ENCODE data around the gene ENC1. TPM values are rescaled to one million over a fixed set of nuclear protein-coding genes. Genes with fewer than 3 reads are reported as not detected.

Gene ENC1
- polyA plus RNA-seq, 1 of the 3 experiments (the other 2 are of a cell fraction) = 20.3 TPM

DNA sequence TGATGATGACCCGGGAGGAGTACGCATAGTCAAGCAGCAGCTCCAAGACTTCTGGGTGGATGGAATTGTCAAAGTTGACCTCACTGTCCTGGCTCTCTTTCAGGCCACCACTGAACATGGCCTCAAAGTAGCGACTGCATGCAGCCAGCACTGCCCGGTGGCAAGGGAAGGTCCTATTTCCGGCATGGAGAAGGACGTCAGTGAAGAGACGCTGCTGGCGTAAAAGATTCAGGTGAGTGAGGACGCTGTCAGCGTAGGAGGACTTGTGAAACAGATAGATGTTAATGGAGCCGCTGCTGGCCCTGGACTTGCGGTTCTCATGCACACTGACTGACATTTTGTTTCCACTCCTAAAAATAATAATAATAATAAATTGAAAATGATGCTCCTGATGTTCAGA lies 4.4 kb downstream of the ENC1 start (continued):
- TF ChIP-seq GABPA (IDR thresholded peaks at IDR 0.05; ENCODE audit: low read depth) (no peak), RCOR1 (IDR thresholded peaks at IDR 0.05; ENCODE audit: low read length) (no peak)

DNA sequence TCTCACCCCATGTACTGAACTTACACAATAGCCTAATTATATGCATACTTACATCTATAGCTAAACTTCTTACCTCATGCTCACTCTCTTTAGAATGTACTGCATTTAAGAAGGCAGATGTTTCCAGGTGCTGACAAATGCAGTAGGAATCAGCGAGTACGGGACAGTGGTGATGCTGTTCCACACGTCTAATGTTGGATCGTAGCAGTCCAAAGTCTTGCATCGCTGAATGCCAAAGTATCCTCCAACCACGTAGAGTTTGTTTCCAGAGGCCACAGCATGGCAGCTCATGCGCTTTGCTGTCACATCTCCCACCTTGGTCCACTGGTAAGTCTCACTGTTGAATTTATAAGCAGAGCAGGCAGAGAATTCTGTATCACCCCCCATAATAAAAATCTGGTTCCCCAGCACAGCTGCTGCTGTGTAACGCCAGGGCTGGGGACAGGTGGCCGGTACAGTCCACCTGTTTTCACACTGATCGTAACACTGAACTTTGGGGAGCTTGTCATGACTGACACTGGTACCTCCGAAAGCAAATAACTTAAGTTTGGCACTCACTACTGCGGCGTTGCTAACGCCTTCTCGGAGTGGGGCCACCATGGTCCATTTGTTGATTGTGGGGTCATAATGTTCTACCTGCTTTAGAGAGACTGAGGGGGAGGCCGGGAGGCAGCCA lies 5.8 kb downstream of the ENC1 start:
- TF ChIP-seq RCOR1 (IDR thresholded peaks at IDR 0.05; ENCODE audit: low read length) (no peak), RAD21 (IDR thresholded peaks at IDR 0.05; ENCODE audit: low read length) (no peak), YY1 (IDR thresholded peaks at IDR 0.05; ENCODE audit: low read depth) (no peak), FOSL2 (IDR thresholded peaks at IDR 0.05; ENCODE audit: borderline replicate concordance, low read depth) (no peak), RFX5 (IDR thresholded peaks at IDR 0.05; ENCODE audit: low read length) (no peak), RXRA (IDR thresholded peaks at IDR 0.05; ENCODE audit: borderline replicate concordance, low read depth) (no peak), GABPA (IDR thresholded peaks at IDR 0.05; ENCODE audit: low read depth) (no peak), POLR2AphosphoS5 (IDR thresholded peaks at IDR 0.05; ENCODE audit: low read depth, low read length) (no peak), CHD2 (IDR thresholded peaks at IDR 0.05; ENCODE audit: low read length, partially characterized antibody) (no peak), FOXJ3 (CRISPR knock-in tag; IDR thresholded peaks at IDR 0.05) (no peak)
- TF ChIP-seq, protein P1, sequence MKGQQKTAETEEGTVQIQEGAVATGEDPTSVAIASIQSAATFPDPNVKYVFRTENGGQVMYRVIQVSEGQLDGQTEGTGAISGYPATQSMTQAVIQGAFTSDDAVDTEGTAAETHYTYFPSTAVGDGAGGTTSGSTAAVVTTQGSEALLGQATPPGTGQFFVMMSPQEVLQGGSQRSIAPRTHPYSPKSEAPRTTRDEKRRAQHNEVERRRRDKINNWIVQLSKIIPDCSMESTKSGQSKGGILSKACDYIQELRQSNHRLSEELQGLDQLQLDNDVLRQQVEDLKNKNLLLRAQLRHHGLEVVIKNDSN (IDR thresholded peaks at IDR 0.05; ENCODE audit: borderline replicate concordance, low read depth) = no peak
- Histone ChIP-seq H3F3A (replicated peaks; ENCODE audit: insufficient read depth) (peaks cover 40% of the 10 kb centered on the region), H3K4me3 (ENCODE audit: low read depth in 2 of 2, low read length in 1 of 2) (no peak overlapping the region), H3K27me3 (ENCODE audit: insufficient read depth) (no peaks in the 10 kb centered on the region), H3K9me3 (no peaks in the 10 kb centered on the region), H3K9me2 (no peaks in the 10 kb centered on the region), H3K4me1 (ENCODE audit: control insufficient read depth in 1 of 2, insufficient read depth in 2 of 2, low read depth in 1 of 2, low read length in 1 of 2) (peaks cover 10 to 48% of the 10 kb centered on the region in 2 experiments), H3K27ac (ENCODE audit: low read depth in 2 of 2, low read length in 1 of 2) (no peak overlapping the region), H3K79me2 (ENCODE audit: insufficient read depth) (peaks cover 87% of the 10 kb centered on the region), H4K20me1 (ENCODE audit: insufficient read depth) (peaks cover 80% of the 10 kb centered on the region), H2AFZ (ENCODE audit: low read depth) (no peak overlapping the region), H3K4me2 (no peak overlapping the region), H3K9ac (no peak overlapping the region), H3K36me3 (replicated peaks in 1 of 2; ENCODE audit: control insufficient read depth in 1 of 2, insufficient read depth in 2 of 2, low read length in 1 of 2) (peaks cover 32 to 54% of the 10 kb centered on the region in 2 experiments)
- CTCF ChIA-PET = interaction anchor here (0.6 to 2.1 kb wide), 4 partner anchors 9 to 733 kb away, joined by 3 to 6 read pairs (median 5); no protein-coding TSS in a partner anchor
- POLR2A ChIA-PET = no interaction called here
- 96% methylated on average over 8 of the region's 16 CpGs for WGBS (ENCODE audit: low lambda C conversion rate)
- DNase-seq = no peak

DNA sequence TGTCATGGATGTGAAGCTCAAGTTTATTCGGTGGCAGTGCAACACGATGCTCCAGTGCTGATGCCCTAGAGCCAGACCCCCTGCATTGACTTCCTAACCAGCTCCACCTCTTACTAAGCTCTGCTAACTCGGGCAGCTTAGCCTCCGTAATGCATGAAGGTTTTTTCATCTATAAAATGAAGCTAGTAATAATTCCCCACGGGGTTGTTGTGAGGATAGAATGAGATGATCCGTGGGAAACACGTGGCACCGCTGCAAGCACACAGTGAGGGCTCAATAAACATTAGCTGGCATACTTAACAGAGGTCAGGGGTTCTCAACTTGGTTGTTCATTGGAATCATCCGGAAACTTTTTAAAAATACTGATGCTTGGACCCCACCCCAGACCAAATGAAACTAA lies 6.8 kb downstream of the ENC1 start:
- no peak for DNase-seq
- Histone ChIP-seq H3K4me1 (ENCODE audit: control insufficient read depth in 1 of 2, insufficient read depth in 2 of 2, low read depth in 1 of 2, low read length in 1 of 2) (peaks cover 7 to 53% of the 10 kb centered on the region in 2 experiments), H2AFZ (ENCODE audit: low read depth) (no peak overlapping the region), H3K27ac (ENCODE audit: low read depth in 2 of 2, low read length in 1 of 2) (peak overlapping the region in 1 of 2 experiments; percentile 87; a peak in 2 of 4 replicates), H3K9me3 (no peaks in the 10 kb centered on the region), H3K27me3 (ENCODE audit: insufficient read depth) (no peaks in the 10 kb centered on the region), H3K4me3 (ENCODE audit: low read depth in 2 of 2, low read length in 1 of 2) (no peak overlapping the region), H3K79me2 (ENCODE audit: insufficient read depth) (peaks cover 87% of the 10 kb centered on the region), H3K4me2 (peak overlapping the region; percentile 57; the same call in 1 of the 2 replicates), H3K9me2 (no peaks in the 10 kb centered on the region), H3K36me3 (replicated peaks in 1 of 2; ENCODE audit: control insufficient read depth in 1 of 2, insufficient read depth in 2 of 2, low read length in 1 of 2) (peaks cover 37 to 61% of the 10 kb centered on the region in 2 experiments), H4K20me1 (ENCODE audit: insufficient read depth) (peaks cover 78% of the 10 kb centered on the region), H3K9ac (no peak overlapping the region), H3F3A (replicated peaks; ENCODE audit: insufficient read depth) (peaks cover 37% of the 10 kb centered on the region)
- WGBS (ENCODE audit: low lambda C conversion rate) = 91% methylated on average over 9 of the region's 9 CpGs
- POLR2A ChIA-PET = no interaction called here
- CTCF ChIA-PET = interaction anchor here (0.7 to 2.1 kb wide), 5 partner anchors 169 to 732 kb away, joined by 3 to 6 read pairs (median 4); no protein-coding TSS in a partner anchor
- no peak for TF ChIP-seq NFIC (IDR thresholded peaks at IDR 0.05; ENCODE audit: borderline replicate concordance)
- no peak for TF ChIP-seq ZBTB33 (IDR thresholded peaks at IDR 0.05; ENCODE audit: borderline replicate concordance, low read depth)
- no peak for TF ChIP-seq FOXM1 (IDR thresholded peaks at IDR 0.05; ENCODE audit: low read depth)
- TF ChIP-seq REST (IDR thresholded peaks at IDR 0.05; ENCODE audit: low read depth, low read length) = no peak
- no peak for TF ChIP-seq JUND (IDR thresholded peaks at IDR 0.05)
- TF ChIP-seq YY1 (IDR thresholded peaks at IDR 0.05; ENCODE audit: low read depth) = no peak
- TF ChIP-seq, protein P1 (IDR thresholded peaks at IDR 0.05; ENCODE audit: borderline replicate concordance, low read depth) = no peak
- TF ChIP-seq, protein P2, sequence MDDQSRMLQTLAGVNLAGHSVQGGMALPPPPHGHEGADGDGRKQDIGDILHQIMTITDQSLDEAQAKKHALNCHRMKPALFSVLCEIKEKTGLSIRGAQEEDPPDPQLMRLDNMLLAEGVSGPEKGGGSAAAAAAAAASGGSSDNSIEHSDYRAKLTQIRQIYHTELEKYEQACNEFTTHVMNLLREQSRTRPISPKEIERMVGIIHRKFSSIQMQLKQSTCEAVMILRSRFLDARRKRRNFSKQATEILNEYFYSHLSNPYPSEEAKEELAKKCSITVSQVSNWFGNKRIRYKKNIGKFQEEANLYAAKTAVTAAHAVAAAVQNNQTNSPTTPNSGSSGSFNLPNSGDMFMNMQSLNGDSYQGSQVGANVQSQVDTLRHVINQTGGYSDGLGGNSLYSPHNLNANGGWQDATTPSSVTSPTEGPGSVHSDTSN (IDR thresholded peaks at IDR 0.05) = no peak
